Ammon's horn (tissue), 1 donor: Measurements from ENCODE around the gene CALCOCO2.
"Not testable (repeated sequence)": the region's sequence is repeated elsewhere in the genome, so short reads cannot be mapped to it uniquely, and the experiment has no call there.

Experiments used
- DNase-seq: peaks from one replicate; pipeline ENCODE4 v3.0.0-alpha.2; 2016; ENCODE audit warnings: low spot score

The CALCOCO2 gene

GRCh38 chr17:48830840-48831548 is at the start of gene CALCOCO2:
CALCOCO2 (plus strand) TSS chr17:48831035; CDS start chr17:48841708, 10,673 bp downstream.
- DNase-seq: peak; percentile 98

GRCh38 chr17:48787828-48788227 is 43.0 kb upstream of the CALCOCO2 start:
- DNase-seq: no peak

GRCh38 chr17:48790607-48791127 is 40.2 kb upstream of the CALCOCO2 start:
- no peak for DNase-seq

GRCh38 chr17:48791128-48792032 is 39.5 kb upstream of the CALCOCO2 start:
- peak; percentile 57 for DNase-seq

GRCh38 chr17:48792033-48792798 is 38.6 kb upstream of the CALCOCO2 start:
- no peak for DNase-seq

- no peak for DNase-seq
Measured at GRCh38 chr17:48795444-48796162, 35.2 kb upstream of the CALCOCO2 start.

- DNase-seq: not testable (repeated sequence)
Measured at GRCh38 chr17:48796163-48796522, 34.7 kb upstream of the CALCOCO2 start.

- no peak for DNase-seq
Measured at GRCh38 chr17:48799069-48799723, 31.6 kb upstream of the CALCOCO2 start.

- no peak for DNase-seq
Measured at GRCh38 chr17:48800626-48801217, 30.1 kb upstream of the CALCOCO2 start.

- DNase-seq: peak; percentile 59
Measured at GRCh38 chr17:48804936-48805411, 25.9 kb upstream of the CALCOCO2 start.

GRCh38 chr17:48809182-48809581 is 21.7 kb upstream of the CALCOCO2 start:
- no peak for DNase-seq

GRCh38 chr17:48812001-48812400 is 18.8 kb upstream of the CALCOCO2 start:
- no peak for DNase-seq

GRCh38 chr17:48814504-48814903 is 16.3 kb upstream of the CALCOCO2 start:
- peak; percentile 46 for DNase-seq

- DNase-seq: no peak
Measured at GRCh38 chr17:48815311-48815710, 15.5 kb upstream of the CALCOCO2 start.

GRCh38 chr17:48816438-48816773 is 14.4 kb upstream of the CALCOCO2 start:
- no peak for DNase-seq

GRCh38 chr17:48816774-48817590 is 13.9 kb upstream of the CALCOCO2 start, which contains the start of gene TTLL6:
TTLL6 (minus strand) TSS chr17:48817229; CDS start chr17:48817072, 157 bp downstream.
- DNase-seq: peak; percentile 78

GRCh38 chr17:48818361-48818841 is 12.4 kb upstream of the CALCOCO2 start:
- DNase-seq: no peak

- DNase-seq: no peak
Measured at GRCh38 chr17:48819466-48819865, 11.4 kb upstream of the CALCOCO2 start.

- DNase-seq: not testable (repeated sequence)
Measured at GRCh38 chr17:48820936-48821335, 9.9 kb upstream of the CALCOCO2 start.
